Heart right ventricle (tissue), 16 donors: ENCODE results near the gene GPR173. TPM values are rescaled to one million over a fixed set of nuclear protein-coding genes. Genes with fewer than 3 reads are reported as not detected.

ENCODE experiments used
- ATAC-seq, 8 donors: fragments of 200-7000 bp; cut with Tn5 transposase; one replicate each; pipeline ENCODE4 v1.9.1; 2020; ENCODE audit warnings: mild to moderate bottlenecking in 8 of 8, moderate library complexity in 8 of 8, moderate number of reproducible peaks in 1 of 8
- DNase-seq, 2 donors: peaks; one replicate each; pipeline ENCODE4 v3.0.0-alpha.2; 2020
- H3K27ac ChIP-seq, 10 donors: fragments of 200-600 bp; sonication (generic) in 2 of 10; one replicate each; pipeline versions ENCODE4 v1.5.0 to v1.8.0; 2020 to 2022; ENCODE audit warnings: mild to moderate bottlenecking in 3 of 10
- H3K27me3 ChIP-seq, 7 donors: fragments of 200-600 bp; one replicate each; pipeline ENCODE4 v1.8.0; 2021 to 2022; ENCODE audit warnings: mild to moderate bottlenecking in 2 of 7
- H3K36me3 ChIP-seq, 9 donors: fragments of 200-600 bp; sonication (generic) in 1 of 9; one replicate each; pipeline versions ENCODE4 v1.5.0 to v1.8.0; 2020 to 2022; ENCODE audit warnings: mild to moderate bottlenecking in 2 of 9
- H3K4me1 ChIP-seq, 9 donors: fragments of 200-600 bp; sonication (generic) in 1 of 9; one replicate each; pipeline versions ENCODE4 v1.5.0 to v1.8.0; 2020 to 2022; ENCODE audit warnings: mild to moderate bottlenecking in 4 of 9
- H3K4me3 ChIP-seq, 10 donors: fragments of 200-600 bp; sonication (generic) in 2 of 10; one replicate each; pipeline versions ENCODE4 v1.5.0 to v1.8.0; 2020 to 2022; ENCODE audit warnings: mild to moderate bottlenecking in 7 of 10, moderate library complexity in 2 of 10
- H3K9me3 ChIP-seq, 11 donors: fragments of 200-600 bp in 10 of 11; sonication (generic) in 2 of 11; one replicate each; pipeline versions ENCODE4 v1.5.0 to v1.8.0; 2013 to 2022; ENCODE audit warnings: mild to moderate bottlenecking in 2 of 11, control low read depth in 1 of 11, moderate library complexity in 1 of 11
- WGBS, 2 donors: extraction: QIAGEN DNeasy Blood & Tissue Kit; methylation state at CpG; one replicate each; pipeline ENCODE4 v1.1.7; 2013; ENCODE audit warnings: inconsistent platforms in 1 of 2; 5-methylcytosine and 5-hydroxymethylcytosine counted together
- intact Hi-C, 10 donors: fragments of 100-400 bp; cut with DNase I; formaldehyde crosslinking; loops; one replicate each; pipeline versions ENCODE4 v1.11.1 to v1.14.2; 2022
- polyA plus RNA-seq, 2 donors: library from polyadenylated mRNA; stranded (reverse); fragments of 200-250 nt; gene quantifications; one replicate each; pipeline ENCODE4 v1.2.3, GENCODE V29; 2013
- total RNA-seq, 10 donors: library from RNA; stranded (reverse); fragmentation: NEBNext Ultra II Directional in 3 of 10; extraction: Animal tissue kit (Norgen Biotek cat#: 25700) in 3 of 10; gene quantifications; one replicate each; pipeline versions ENCODE4 v1.2.1 to v1.2.4, GENCODE V29; 2021 to 2023
- TF ChIP-seq, protein P1 (sequence below), 9 donors: fragments of 200-600 bp; sonication (generic) in 2 of 9; IDR thresholded peaks; one replicate each; pipeline versions ENCODE4 v1.5.0 to v1.8.0; 2021 to 2022; ENCODE audit warnings: antibody characterized with exemption in 9 of 9, mild to moderate bottlenecking in 5 of 9, moderate library complexity in 1 of 9
- donor health status: Arrhythmogenic right ventricular cardiomyopathy.
- donor health status: ischemic (EF 13 %, LVEDD 7.1; RV severe dilation, severe dysfunction).
- donor health status: healthy with polysubstance abuse.
- donor health status: DM: no; HTN: yes; CAD: no.
- donor health status: DM: no; HTN: no; CAD: no.
- donor health status: ischemic (EF 25% LVEDD 6.9; RV normal size, moderate dysfunction).
- donor health status: ischemic (EF 25% LVEDD 5.7; RV mildly dilated, moderate dysfunction).
- donor health status: healthy.
- donor health status: DM: yes; HTN: yes; CAD: no.
- donor health status: Ischemic cardiomyopathy.
- donor health status: ischemic (EF 35%, LVEDD 5.7; RV mildly dilated, moderate dysfunction).
- donor health status: nonischemic (EF 11% LVEDD 7.7; RV severe dilation, severe dysfunction).
- donor health status: DM: yes; HTN: yes; CAD: no.
- donor health status: PGD.
- donor health status: ischemic (EF 29% LVEDD 5.4; RV normal size, mild dysfunction).
- donor health status: nonischemic (EF 23%, LVEDD 6.1; RV moderate dilation, normal function).

GPR173 gene
- total and polyA plus RNA-seq, 12 donors, result 0.54 to 2.5 (median 0.73) TPM

- TF ChIP-seq, protein P1, sequence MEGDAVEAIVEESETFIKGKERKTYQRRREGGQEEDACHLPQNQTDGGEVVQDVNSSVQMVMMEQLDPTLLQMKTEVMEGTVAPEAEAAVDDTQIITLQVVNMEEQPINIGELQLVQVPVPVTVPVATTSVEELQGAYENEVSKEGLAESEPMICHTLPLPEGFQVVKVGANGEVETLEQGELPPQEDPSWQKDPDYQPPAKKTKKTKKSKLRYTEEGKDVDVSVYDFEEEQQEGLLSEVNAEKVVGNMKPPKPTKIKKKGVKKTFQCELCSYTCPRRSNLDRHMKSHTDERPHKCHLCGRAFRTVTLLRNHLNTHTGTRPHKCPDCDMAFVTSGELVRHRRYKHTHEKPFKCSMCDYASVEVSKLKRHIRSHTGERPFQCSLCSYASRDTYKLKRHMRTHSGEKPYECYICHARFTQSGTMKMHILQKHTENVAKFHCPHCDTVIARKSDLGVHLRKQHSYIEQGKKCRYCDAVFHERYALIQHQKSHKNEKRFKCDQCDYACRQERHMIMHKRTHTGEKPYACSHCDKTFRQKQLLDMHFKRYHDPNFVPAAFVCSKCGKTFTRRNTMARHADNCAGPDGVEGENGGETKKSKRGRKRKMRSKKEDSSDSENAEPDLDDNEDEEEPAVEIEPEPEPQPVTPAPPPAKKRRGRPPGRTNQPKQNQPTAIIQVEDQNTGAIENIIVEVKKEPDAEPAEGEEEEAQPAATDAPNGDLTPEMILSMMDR (IDR thresholded peaks at IDR 0.05), result no peak
- DNase-seq (no peak), ATAC-seq (no peak)
- Histone ChIP-seq H3K4me1 (no peaks in the 10 kb centered on the region), H3K27me3 (peaks cover 0 to 85% (median 0%) of the 10 kb centered on the region in 7 donors), H3K36me3 (no peaks in the 10 kb centered on the region), H3K27ac (no peak overlapping the region), H3K9me3 (no peaks in the 10 kb centered on the region), H3K4me3 (no peak overlapping the region)
- intact Hi-C loops, result no loop called here
- WGBS, 2 donors, result 88 to 96% methylated on average over 5 of the region's 5 CpGs
These were observed 3.6 kb upstream of the GPR173 start for GRCh38 chrX:53044995-53045394.

GRCh38 chrX:53047228-53047627 is 1.4 kb upstream of the GPR173 start:
- H3K9me3 ChIP-seq, result no peaks in the 10 kb centered on the region
- no peaks in the 10 kb centered on the region for H3K4me1 ChIP-seq
- H3K4me3 ChIP-seq, result no peak overlapping the region
- WGBS, 2 donors, result 95 to 96% methylated on average over 6 of the region's 6 CpGs
- no peak overlapping the region for H3K27ac ChIP-seq
- ATAC-seq (no peak), DNase-seq (no peak)
- H3K36me3 ChIP-seq, result no peaks in the 10 kb centered on the region
- TF ChIP-seq, protein P1 (IDR thresholded peaks at IDR 0.05), result no peak
- intact Hi-C loops, result no loop called here
- H3K27me3 ChIP-seq, result peaks cover 0 to 82% (median 0%) of the 10 kb centered on the region in 7 donors

- H3K27me3 ChIP-seq, result peaks cover 0 to 64% (median 0%) of the 10 kb centered on the region in 7 donors
- no peaks in the 10 kb centered on the region for H3K4me1 ChIP-seq
- H3K36me3 ChIP-seq, result no peaks in the 10 kb centered on the region
- intact Hi-C loops, result no loop called here
- no peak overlapping the region for H3K27ac ChIP-seq
- TF ChIP-seq, protein P1 (IDR thresholded peaks at IDR 0.05), result no peak
- 4 to 19% methylated on average over 5 to 8 of the region's 8 CpGs for WGBS, 2 donors
- ATAC-seq (peak in 1 of 8 donors; percentile 15), DNase-seq (no peak)
- H3K4me3 ChIP-seq, result peak overlapping the region in 9 of 10 donors; percentile 12 to 55 (median 52)
- H3K9me3 ChIP-seq, result no peaks in the 10 kb centered on the region
These were observed 533 bp downstream of the GPR173 start for GRCh38 chrX:53049127-53049517.

- TF ChIP-seq, protein P1 (IDR thresholded peaks at IDR 0.05), result no peak
These were observed 2.3 kb downstream of the GPR173 start for GRCh38 chrX:53050841-53051240.

More at GRCh38 chrX:53050841-53051240, 2.3 kb downstream of the GPR173 start:
- 85 to 87% methylated on average over 6 of the region's 6 CpGs for WGBS, 2 donors
- Histone ChIP-seq H3K36me3 (no peaks in the 10 kb centered on the region), H3K9me3 (no peaks in the 10 kb centered on the region), H3K27me3 (peaks cover 0 to 51% (median 0%) of the 10 kb centered on the region in 7 donors), H3K4me3 (no peak overlapping the region), H3K4me1 (no peaks in the 10 kb centered on the region), H3K27ac (no peak overlapping the region)
- intact Hi-C loops, result no loop called here
- ATAC-seq (no peak), DNase-seq (no peak)
